Erythroblast (primary cell): ENCODE measurements around the gene CCDC91.

Experiments used
- GATA1 ChIP-seq: IDR thresholded peaks from 2 replicates; pipeline ENCODE4 v1.6.1; 2011; ENCODE audit warnings: low read depth, mild to moderate bottlenecking, control low read depth, low read length, moderate library complexity
- POLR2A ChIP-seq: IDR thresholded peaks from 2 replicates; pipeline ENCODE4 v1.6.1; 2011; ENCODE audit warnings: mild to moderate bottlenecking, low read length

GRCh38 chr12:28424965-28425364 lies 234.7 kb downstream of the CCDC91 start:
- TF ChIP-seq POLR2A (no peak), GATA1 (no peak)
